22Rv1 (cell line): Measurements from ENCODE around the gene PBX1.

ENCODE experiments used
- CTCF ChIP-seq: fragments of 450-650 bp; IDR thresholded peaks from 2 replicates; pipeline ENCODE4 v1.5.1; 2017; ENCODE audit warnings: mild to moderate bottlenecking
- ZFX ChIP-seq: fragments of 450-650 bp; IDR thresholded peaks from 2 replicates; pipeline ENCODE4 v1.6.1; 2017; ENCODE audit warnings: antibody characterized with exemption, borderline replicate concordance

- TF ChIP-seq CTCF (no peak), ZFX (no peak)
Observed at GRCh38 chr1:164579381-164579780, 20.4 kb downstream of the PBX1 start.
